Ectodermal cell (in vitro differentiated cells): ENCODE results near the gene UPK1B.
"Not testable (repeated sequence)": the region's sequence is repeated elsewhere in the genome, so short reads cannot be mapped to it uniquely, and the experiment has no call there.

ENCODE experiments used
- H3K27ac ChIP-seq: 2 replicates; pipeline ENCODE4 v1.7.0; 2013; ENCODE audit warnings: mild to moderate bottlenecking, low read depth, low read length; ENCODE audit not compliant: insufficient read depth, poor library complexity, severe bottlenecking
- H3K27me3 ChIP-seq: 2 replicates; pipeline ENCODE4 v1.7.0; 2013; ENCODE audit warnings: mild to moderate bottlenecking, low read length; ENCODE audit not compliant: insufficient read depth, control insufficient read depth, poor library complexity, severe bottlenecking
- H3K36me3 ChIP-seq: one replicate; pipeline ENCODE4 v1.7.0; 2013; ENCODE audit warnings: low read length; ENCODE audit not compliant: control insufficient read depth, insufficient read depth
- H3K4me1 ChIP-seq: one replicate; pipeline ENCODE4 v1.7.0; 2013; ENCODE audit warnings: low read length; ENCODE audit not compliant: control insufficient read depth, insufficient read depth
- H3K4me3 ChIP-seq: 2 replicates; pipeline ENCODE4 v1.7.0; 2013; ENCODE audit warnings: low read depth, low read length, control low read depth; ENCODE audit not compliant: insufficient read depth
- H3K9me3 ChIP-seq: 2 replicates; pipeline ENCODE4 v1.7.0; 2013; ENCODE audit warnings: mild to moderate bottlenecking, low read length, moderate library complexity; ENCODE audit not compliant: control insufficient read depth
- WGBS, 2 experiments: methylation state at CpG; one replicate each; pipeline ENCODE4 v1.1.7; 2013; ENCODE audit warnings: missing lambda C conversion rate in 2 of 2; 5-methylcytosine and 5-hydroxymethylcytosine counted together

UPK1B gene

GRCh38 chr3:119147494-119147893, 25.9 kb upstream of the UPK1B start:
- Histone ChIP-seq H3K4me1 (no peaks in the 10 kb centered on the region), H3K4me3 (no peak overlapping the region), H3K36me3 (no peaks in the 10 kb centered on the region), H3K27ac (no peak overlapping the region), H3K9me3 (no peaks in the 10 kb centered on the region), H3K27me3 (no peaks in the 10 kb centered on the region)
- WGBS, 2 experiments, result 49 to 50% methylated on average over 2 of the region's 2 CpGs

DNA sequence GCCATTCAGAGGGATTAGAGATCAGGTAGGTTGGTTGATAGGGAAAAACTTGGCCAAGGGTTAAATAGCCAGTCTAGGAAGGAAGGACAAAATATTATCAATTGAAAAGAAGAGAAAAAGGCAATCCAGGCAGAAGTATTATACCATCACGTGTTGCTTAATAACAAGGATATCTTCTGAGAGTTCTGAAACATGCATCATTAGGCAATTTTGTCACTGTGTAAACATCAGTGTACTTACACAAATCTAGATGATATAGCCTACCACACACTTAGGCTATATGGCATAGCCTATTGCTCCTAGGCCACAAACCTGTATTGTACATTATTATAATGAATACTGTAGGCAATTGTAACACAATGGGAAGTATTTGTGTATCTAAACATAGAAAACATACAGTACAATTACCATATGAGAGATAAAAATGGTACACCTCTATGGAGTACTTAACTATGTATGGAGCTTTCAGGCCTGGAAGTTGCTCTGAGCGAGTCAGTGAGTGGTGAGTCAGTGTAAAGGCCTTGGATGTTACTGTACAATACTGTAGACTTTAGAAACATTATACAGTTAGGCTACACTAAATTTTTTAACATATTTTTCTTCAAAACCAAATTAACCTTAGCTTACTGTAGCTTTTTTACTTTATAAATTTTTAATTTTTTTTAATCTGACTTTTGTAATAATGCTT, 24.8 kb upstream of the UPK1B start:
- Histone ChIP-seq H3K36me3 (no peaks in the 10 kb centered on the region), H3K27me3 (no peaks in the 10 kb centered on the region), H3K4me1 (no peaks in the 10 kb centered on the region), H3K4me3 (no peak overlapping the region), H3K9me3 (peaks cover 2% of the 10 kb centered on the region), H3K27ac (no peak overlapping the region)
- WGBS, 2 experiments, result 81 to 100% methylated on average over 2 of the region's 2 CpGs

GRCh38 chr3:119149484-119149883, 23.9 kb upstream of the UPK1B start:
- H3K27ac ChIP-seq, result no peak overlapping the region
- H3K9me3 ChIP-seq, result peaks cover 2% of the 10 kb centered on the region
- 86% methylated on average over 3 of the region's 4 CpGs for WGBS, 2 experiments
- no peaks in the 10 kb centered on the region for H3K4me1 ChIP-seq
- H3K36me3 ChIP-seq, result no peaks in the 10 kb centered on the region
- H3K27me3 ChIP-seq, result no peaks in the 10 kb centered on the region
- H3K4me3 ChIP-seq, result no peak overlapping the region

GRCh38 chr3:119156868-119157267, 16.5 kb upstream of the UPK1B start:
- Histone ChIP-seq H3K9me3 (peaks cover 2% of the 10 kb centered on the region), H3K4me3 (no peak overlapping the region), H3K27me3 (no peaks in the 10 kb centered on the region), H3K36me3 (no peaks in the 10 kb centered on the region), H3K27ac (no peak overlapping the region), H3K4me1 (no peaks in the 10 kb centered on the region)

DNA sequence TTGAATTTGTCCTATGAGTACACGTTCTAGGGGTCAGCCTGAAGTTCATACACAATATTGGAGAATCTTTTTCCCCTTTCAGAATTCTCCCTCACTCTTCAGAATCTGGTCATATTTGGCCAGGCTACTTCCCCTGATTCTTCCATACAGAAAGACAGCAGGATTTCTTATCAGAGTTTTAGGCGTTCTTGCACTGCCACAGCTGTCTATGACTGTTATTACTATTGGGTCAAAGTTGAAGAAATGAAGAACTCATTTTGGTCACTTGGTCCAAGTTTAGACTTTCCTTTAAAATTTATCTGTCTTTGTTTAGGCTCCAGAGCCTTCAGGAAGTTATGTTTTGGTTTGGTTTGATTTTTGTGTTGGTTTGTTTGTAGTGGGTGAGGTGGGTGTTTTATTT, 15.4 kb upstream of the UPK1B start:
- Histone ChIP-seq H3K27ac (no peak overlapping the region), H3K4me3 (no peak overlapping the region), H3K36me3 (no peaks in the 10 kb centered on the region), H3K27me3 (no peaks in the 10 kb centered on the region), H3K9me3 (peaks cover 2% of the 10 kb centered on the region), H3K4me1 (no peaks in the 10 kb centered on the region)
- WGBS, 2 experiments, result 84 to 89% methylated on average over 2 of the region's 2 CpGs

DNA sequence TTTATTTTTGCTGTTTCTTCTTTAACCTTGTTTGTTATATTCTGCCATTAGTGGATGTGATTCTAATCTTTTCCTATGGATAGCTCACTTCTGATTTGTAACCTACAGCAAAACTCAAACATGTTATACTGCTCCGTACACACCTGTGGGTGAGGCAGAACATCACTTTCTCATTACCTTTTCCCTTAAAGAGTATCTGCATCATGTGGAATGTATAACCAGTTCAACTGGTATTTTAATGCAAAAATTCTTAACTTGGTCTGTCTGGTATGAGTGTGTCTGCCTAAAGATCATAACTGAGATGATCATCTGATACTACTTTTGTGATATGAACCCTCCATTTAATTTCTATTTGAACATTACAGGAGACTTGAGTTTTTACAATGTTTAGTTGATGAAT, 13.0 kb upstream of the UPK1B start:
- Histone ChIP-seq H3K4me1 (no peaks in the 10 kb centered on the region), H3K9me3 (no peaks in the 10 kb centered on the region), H3K27me3 (no peaks in the 10 kb centered on the region), H3K36me3 (no peaks in the 10 kb centered on the region), H3K27ac (no peak overlapping the region), H3K4me3 (no peak overlapping the region)
- WGBS, 2 experiments, result 86 to 100% methylated on average over 1 of the region's 1 CpG

GRCh38 chr3:119160815-119161214, 12.6 kb upstream of the UPK1B start:
- Histone ChIP-seq H3K27ac (no peak overlapping the region), H3K36me3 (no peaks in the 10 kb centered on the region), H3K9me3 (no peaks in the 10 kb centered on the region), H3K4me3 (no peak overlapping the region), H3K27me3 (no peaks in the 10 kb centered on the region), H3K4me1 (no peaks in the 10 kb centered on the region)
- 76 to 80% methylated on average over 1 of the region's 1 CpG for WGBS, 2 experiments

DNA sequence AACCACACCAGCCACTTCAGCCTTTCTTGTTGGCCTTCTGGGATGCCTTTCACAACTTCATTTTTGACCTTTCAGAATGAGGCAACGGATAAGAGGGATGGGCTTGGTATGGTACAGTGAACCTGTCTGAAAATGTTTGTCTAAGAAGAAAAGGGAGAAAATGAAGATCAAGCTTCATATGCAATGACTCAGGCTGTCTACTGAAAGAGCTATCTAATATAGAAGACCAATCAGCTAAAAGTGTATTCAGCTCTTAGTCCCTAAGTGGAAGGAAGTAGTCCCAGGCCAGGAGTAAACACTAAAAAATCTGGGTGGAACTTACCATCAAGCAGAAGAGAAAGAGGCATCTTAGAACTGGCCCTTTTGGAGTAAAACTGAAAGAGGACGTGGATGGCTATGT, 12.2 kb upstream of the UPK1B start:
- WGBS, 2 experiments, result 79 to 93% methylated on average over 2 of the region's 2 CpGs

DNA sequence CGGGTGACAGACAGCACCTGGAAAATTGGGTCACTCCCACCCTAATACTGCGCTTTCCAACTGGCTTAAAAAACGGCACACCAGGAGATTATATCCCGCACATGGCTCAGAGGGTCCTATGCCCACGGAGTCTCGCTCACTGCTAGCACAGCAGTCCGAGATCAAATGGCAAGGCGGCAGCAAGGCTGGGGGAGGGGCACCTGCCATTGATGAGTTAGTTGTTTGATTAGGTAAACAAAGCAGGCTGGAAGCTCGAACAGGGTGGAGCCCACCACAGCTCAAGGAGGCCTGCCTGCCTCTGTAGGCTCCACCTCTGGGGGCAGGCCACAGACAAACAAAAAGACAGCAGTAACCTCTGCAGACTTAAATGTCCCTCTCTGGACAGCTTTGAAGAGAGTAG, 8.7 kb upstream of the UPK1B start:
- not testable (repeated sequence) for H3K4me3 ChIP-seq, H3K27ac ChIP-seq, H3K27me3 ChIP-seq, H3K36me3 ChIP-seq, H3K9me3 ChIP-seq, H3K4me1 ChIP-seq
- 82 to 87% methylated on average over 9 of the region's 9 CpGs for WGBS, 2 experiments

More for the DNA sequence above, 12.2 kb upstream of the UPK1B start:
- Histone ChIP-seq H3K27me3 (no peaks in the 10 kb centered on the region), H3K9me3 (no peaks in the 10 kb centered on the region), H3K4me3 (no peak overlapping the region), H3K36me3 (no peaks in the 10 kb centered on the region), H3K27ac (no peak overlapping the region), H3K4me1 (no peaks in the 10 kb centered on the region)

GRCh38 chr3:119170821-119171220, 2.6 kb upstream of the UPK1B start:
- Histone ChIP-seq H3K27ac (no peak overlapping the region), H3K9me3 (no peaks in the 10 kb centered on the region), H3K4me3 (no peak overlapping the region), H3K4me1 (no peaks in the 10 kb centered on the region), H3K27me3 (no peaks in the 10 kb centered on the region), H3K36me3 (no peaks in the 10 kb centered on the region)
- 90 to 98% methylated on average over 3 of the region's 3 CpGs for WGBS, 2 experiments
